Transverse colon (tissue), 3 donors: ENCODE measurements around the gene GLIS1.

Experiments
- POLR2A ChIP-seq: fragments of 450-650 bp; IDR thresholded peaks from one replicate; pipeline ENCODE4 v1.6.1; 2016; ENCODE audit warnings: antibody characterized with exemption, mild to moderate bottlenecking, moderate library complexity
- TF ChIP-seq, protein P1 (sequence below), 5 experiments: fragments of 200-600 bp in 3 of 5; fragments of 450-650 bp in 2 of 5; sonication (generic) in 3 of 5; IDR thresholded peaks; 1 replicate in 2 of 5; 2 replicates in 3 of 5; pipeline ENCODE4 v1.5.1; 2016 to 2017; ENCODE audit warnings: antibody characterized with exemption in 5 of 5, inconsistent platforms in 3 of 5, mild to moderate bottlenecking in 2 of 5, moderate library complexity in 1 of 5

- TF ChIP-seq, protein P1, sequence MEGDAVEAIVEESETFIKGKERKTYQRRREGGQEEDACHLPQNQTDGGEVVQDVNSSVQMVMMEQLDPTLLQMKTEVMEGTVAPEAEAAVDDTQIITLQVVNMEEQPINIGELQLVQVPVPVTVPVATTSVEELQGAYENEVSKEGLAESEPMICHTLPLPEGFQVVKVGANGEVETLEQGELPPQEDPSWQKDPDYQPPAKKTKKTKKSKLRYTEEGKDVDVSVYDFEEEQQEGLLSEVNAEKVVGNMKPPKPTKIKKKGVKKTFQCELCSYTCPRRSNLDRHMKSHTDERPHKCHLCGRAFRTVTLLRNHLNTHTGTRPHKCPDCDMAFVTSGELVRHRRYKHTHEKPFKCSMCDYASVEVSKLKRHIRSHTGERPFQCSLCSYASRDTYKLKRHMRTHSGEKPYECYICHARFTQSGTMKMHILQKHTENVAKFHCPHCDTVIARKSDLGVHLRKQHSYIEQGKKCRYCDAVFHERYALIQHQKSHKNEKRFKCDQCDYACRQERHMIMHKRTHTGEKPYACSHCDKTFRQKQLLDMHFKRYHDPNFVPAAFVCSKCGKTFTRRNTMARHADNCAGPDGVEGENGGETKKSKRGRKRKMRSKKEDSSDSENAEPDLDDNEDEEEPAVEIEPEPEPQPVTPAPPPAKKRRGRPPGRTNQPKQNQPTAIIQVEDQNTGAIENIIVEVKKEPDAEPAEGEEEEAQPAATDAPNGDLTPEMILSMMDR (IDR thresholded peaks at IDR 0.05): no peak
- TF ChIP-seq POLR2A: no peak
Observed at GRCh38 chr1:53544728-53545515, 194.0 kb downstream of the GLIS1 start.
